GM20000 (cell line): Measurements from ENCODE around the gene PCDHGC4.

ENCODE experiments used
- DNase-seq: peaks from one replicate; pipeline ENCODE4 v3.0.0; 2012; ENCODE audit warnings: low spot score
- CTCF ChIP-seq: IDR thresholded peaks from 2 replicates; pipeline ENCODE4 v1.5.1; 2012; ENCODE audit warnings: mild to moderate bottlenecking, control low read depth; ENCODE audit errors: extremely low read depth, missing control alignments

The PCDHGC4 gene

GRCh38 chr5:141519605-141520565, 35.1 kb downstream of the PCDHGC4 start:
- DNase-seq = no peak
- TF ChIP-seq CTCF = no peak

GRCh38 chr5:141521244-141521781, 36.5 kb downstream of the PCDHGC4 start:
- DNase-seq = no peak
- no peak for TF ChIP-seq CTCF

GRCh38 chr5:141522301-141522700, 37.5 kb downstream of the PCDHGC4 start:
- no peak for DNase-seq
- no peak for TF ChIP-seq CTCF

GRCh38 chr5:141523991-141524390, 39.2 kb downstream of the PCDHGC4 start:
- DNase-seq = no peak
- TF ChIP-seq CTCF = no peak

GRCh38 chr5:141524604-141525597, 40.1 kb downstream of the PCDHGC4 start:
- DNase-seq = peak; percentile 73
- TF ChIP-seq CTCF = peak; percentile 95

GRCh38 chr5:141525653-141526052, 40.8 kb downstream of the PCDHGC4 start:
- TF ChIP-seq CTCF = no peak
- DNase-seq = no peak
